HEK293 (cell line): ENCODE measurements around the gene SERGEF.
"Not testable (repeated sequence)": the region's sequence is repeated elsewhere in the genome, so short reads cannot be mapped to it uniquely, and the experiment has no call there.

Source experiments
- CTCF ChIA-PET: fragments of 350-600 bp; formaldehyde crosslinking; extraction: SDS; loops from one replicate; lab custom pipeline; 2021; ENCODE audit warnings: antibody characterized with exemption; lab: Yijun Ruan, JAX
- POLR2A ChIA-PET: fragments of 300-600 bp; formaldehyde crosslinking; extraction: SDS; loops from one replicate; lab custom pipeline; 2020; ENCODE audit warnings: antibody characterized with exemption, inconsistent platforms; lab: Yijun Ruan, JAX
- H3K27ac ChIP-seq: fragments of 200-500 bp; sonication (Bioruptor generic); 2 replicates; pipeline ENCODE4 v1.5.1; 2014; ENCODE audit warnings: low read depth, low read length, control low read depth, inconsistent platforms; ENCODE audit errors: extremely low read depth
- H3K36me3 ChIP-seq, 2 experiments: fragments of 200-500 bp in 1 of 2; sonication (Bioruptor generic) in 1 of 2; 1 replicate in 1 of 2; 2 replicates in 1 of 2; pipeline ENCODE4 v1.5.1; 2014 to 2017; ENCODE audit warnings: inconsistent platforms in 2 of 2, low read length in 2 of 2; ENCODE audit not compliant: control insufficient read depth in 2 of 2, insufficient read depth in 1 of 2
- H3K4me1 ChIP-seq: fragments of 200-500 bp; sonication (Bioruptor generic); 2 replicates; pipeline ENCODE4 v1.5.1; 2014; ENCODE audit warnings: mild to moderate bottlenecking, low read length, inconsistent platforms; ENCODE audit not compliant: control insufficient read depth, insufficient read depth
- H3K4me3 ChIP-seq: 2 replicates; pipeline ENCODE4 v1.5.1; 2011; ENCODE audit warnings: low read depth, mild to moderate bottlenecking, control low read depth, low read length, moderate library complexity
- H3K9me3 ChIP-seq: fragments of 200-500 bp; sonication (Bioruptor generic); 2 replicates; pipeline ENCODE4 v1.5.1; 2014; ENCODE audit warnings: low read depth, low read length, inconsistent platforms; ENCODE audit not compliant: control insufficient read depth, insufficient read depth
- HOXC10 ChIP-seq: sonication (generic); formaldehyde crosslinking; IDR thresholded peaks from 2 replicates; pipeline ENCODE4 v1.8.1; 2023; ENCODE audit warnings: mild to moderate bottlenecking, missing genetic modification reagents
- KLF1 ChIP-seq: fragments of 450-650 bp; formaldehyde crosslinking; IDR thresholded peaks from 2 replicates; pipeline ENCODE4 v1.5.1; 2016; ENCODE audit warnings: missing biosample characterization, missing genetic modification characterization
- KLF16 ChIP-seq: fragments of 450-650 bp; formaldehyde crosslinking; IDR thresholded peaks from 2 replicates; pipeline ENCODE4 v1.5.1; 2017; ENCODE audit warnings: missing biosample characterization, missing genetic modification characterization
- PRDM1 ChIP-seq: fragments of 450-650 bp; formaldehyde crosslinking; IDR thresholded peaks from 2 replicates; pipeline ENCODE4; 2016; ENCODE audit warnings: missing biosample characterization, missing genetic modification characterization
- SALL2 ChIP-seq: fragments of 450-650 bp; formaldehyde crosslinking; IDR thresholded peaks from 2 replicates; pipeline ENCODE4 v1.5.0; 2017; ENCODE audit warnings: missing biosample characterization, mild to moderate bottlenecking, missing genetic modification characterization, borderline replicate concordance
- SP7 ChIP-seq: fragments of 450-650 bp; formaldehyde crosslinking; IDR thresholded peaks from 2 replicates; pipeline ENCODE4 v1.5.1; 2016; ENCODE audit warnings: missing biosample characterization, missing genetic modification characterization
- TCF7L2 ChIP-seq: IDR thresholded peaks from 2 replicates; pipeline ENCODE4 v1.6.1; 2011; ENCODE audit warnings: low read depth, mild to moderate bottlenecking, inconsistent platforms, low read length, moderate library complexity, borderline replicate concordance
- ZEB2 ChIP-seq: fragments of 450-650 bp; formaldehyde crosslinking; IDR thresholded peaks from 2 replicates; pipeline ENCODE4 v1.5.1; 2016; ENCODE audit warnings: missing biosample characterization, missing genetic modification characterization
- ZFP3 ChIP-seq: fragments of 450-650 bp; formaldehyde crosslinking; IDR thresholded peaks from 2 replicates; pipeline ENCODE4 v1.5.1; 2016; ENCODE audit warnings: low read depth, missing biosample characterization, missing genetic modification characterization
- ZNF114 ChIP-seq: fragments of 450-650 bp; formaldehyde crosslinking; IDR thresholded peaks from 2 replicates; pipeline ENCODE4 v1.5.0; 2017; ENCODE audit warnings: missing biosample characterization, missing genetic modification characterization
- ZNF239 ChIP-seq: fragments of 450-650 bp; formaldehyde crosslinking; IDR thresholded peaks from 2 replicates; pipeline ENCODE4 v1.5.1; 2016; ENCODE audit warnings: missing biosample characterization, missing genetic modification characterization
- ZNF24 ChIP-seq: fragments of 450-650 bp; formaldehyde crosslinking; IDR thresholded peaks from 2 replicates; pipeline ENCODE4 v1.5.1; 2016; ENCODE audit warnings: missing biosample characterization, missing genetic modification characterization
- ZNF391 ChIP-seq: fragments of 450-650 bp; formaldehyde crosslinking; IDR thresholded peaks from 2 replicates; pipeline ENCODE4 v1.5.1; 2016; ENCODE audit warnings: low read depth, missing biosample characterization, missing genetic modification characterization, borderline replicate concordance
- ZNF501 ChIP-seq: fragments of 450-650 bp; formaldehyde crosslinking; IDR thresholded peaks from 2 replicates; pipeline ENCODE4 v1.5.1; 2016; ENCODE audit warnings: missing biosample characterization, missing genetic modification characterization
- ZNF560 ChIP-seq: fragments of 450-650 bp; formaldehyde crosslinking; IDR thresholded peaks from 2 replicates; pipeline ENCODE4 v1.5.1; 2017; ENCODE audit warnings: missing biosample characterization, missing genetic modification characterization, borderline replicate concordance
- ZNF621 ChIP-seq: fragments of 450-650 bp; formaldehyde crosslinking; IDR thresholded peaks from 2 replicates; pipeline ENCODE4 v1.5.1; 2017; ENCODE audit warnings: missing biosample characterization, missing genetic modification characterization
- ZNF664 ChIP-seq: fragments of 450-650 bp; formaldehyde crosslinking; IDR thresholded peaks from 2 replicates; pipeline ENCODE4 v1.5.1; 2016; ENCODE audit warnings: missing biosample characterization, missing genetic modification characterization
- ZNF785 ChIP-seq: fragments of 450-650 bp; formaldehyde crosslinking; IDR thresholded peaks from 2 replicates; pipeline ENCODE4 v1.5.1; 2016; ENCODE audit warnings: missing biosample characterization, missing genetic modification characterization
- ZNF830 ChIP-seq: fragments of 450-650 bp; IDR thresholded peaks from 2 replicates; pipeline ENCODE4 v1.5.0; 2018; ENCODE audit warnings: missing biosample characterization, missing genetic modification characterization, low read depth, mild to moderate bottlenecking, moderate library complexity
- TF ChIP-seq, protein P1 (sequence below): fragments of 450-650 bp; formaldehyde crosslinking; IDR thresholded peaks from 2 replicates; pipeline ENCODE4 v1.5.1; 2016; ENCODE audit warnings: missing biosample characterization, missing genetic modification characterization
- TF ChIP-seq, protein P2 (sequence below): IDR thresholded peaks from 2 replicates; pipeline ENCODE4 v1.6.1; 2011; ENCODE audit warnings: mild to moderate bottlenecking, low read depth, low read length, borderline replicate concordance
- TF ChIP-seq, protein P3 (sequence below): fragments of 450-650 bp; formaldehyde crosslinking; IDR thresholded peaks from 2 replicates; pipeline ENCODE4 v1.5.1; 2016; ENCODE audit warnings: missing biosample characterization, missing genetic modification characterization
- TF ChIP-seq, protein P4 (sequence below): sonication (generic); formaldehyde crosslinking; IDR thresholded peaks from 2 replicates; pipeline ENCODE4 v1.8.1; 2022; ENCODE audit warnings: mild to moderate bottlenecking, moderate library complexity, missing genetic modification reagents

The SERGEF gene

DNA sequence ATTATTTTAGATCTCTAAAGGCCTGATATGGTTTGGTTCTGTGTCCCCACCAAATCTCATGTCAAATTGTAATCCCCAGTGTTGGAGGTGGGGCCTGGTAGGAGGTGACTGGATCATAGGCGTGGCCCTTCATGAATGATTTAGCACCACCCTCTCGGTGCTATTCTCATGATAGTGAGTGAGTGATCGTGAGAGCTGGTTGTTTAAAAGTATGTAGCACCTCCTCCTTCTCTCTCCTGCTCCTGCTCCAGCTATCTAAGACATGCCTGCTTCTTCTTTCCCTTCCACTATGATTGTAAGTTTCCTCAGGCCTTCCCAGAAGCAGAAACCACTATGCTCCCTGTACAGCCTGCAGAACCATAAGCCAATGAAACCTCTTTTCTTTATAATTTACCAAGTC, 114.1 kb downstream of the SERGEF start:
- ChIA-PET POLR2A (no interaction called here), CTCF (interaction anchor here (1.2 to 1.3 kb wide), 2 partner anchors 10 to 168 kb away, joined by 4 read pairs; no protein-coding TSS in a partner anchor)
- no peaks in the 10 kb centered on the region for H3K4me1 ChIP-seq
- H3K36me3 ChIP-seq, result no peaks in the 10 kb centered on the region
- no peaks in the 10 kb centered on the region for H3K9me3 ChIP-seq
- TF ChIP-seq KLF1 (tag by site-specific recombination) (peak; percentile 39; the same call in 1 of the 2 replicates), PRDM1 (tag by site-specific recombination) (no peak)
- TF ChIP-seq, all 188 proteins: peak for 1
- no peak overlapping the region for H3K27ac ChIP-seq
- no peak overlapping the region for H3K4me3 ChIP-seq

DNA sequence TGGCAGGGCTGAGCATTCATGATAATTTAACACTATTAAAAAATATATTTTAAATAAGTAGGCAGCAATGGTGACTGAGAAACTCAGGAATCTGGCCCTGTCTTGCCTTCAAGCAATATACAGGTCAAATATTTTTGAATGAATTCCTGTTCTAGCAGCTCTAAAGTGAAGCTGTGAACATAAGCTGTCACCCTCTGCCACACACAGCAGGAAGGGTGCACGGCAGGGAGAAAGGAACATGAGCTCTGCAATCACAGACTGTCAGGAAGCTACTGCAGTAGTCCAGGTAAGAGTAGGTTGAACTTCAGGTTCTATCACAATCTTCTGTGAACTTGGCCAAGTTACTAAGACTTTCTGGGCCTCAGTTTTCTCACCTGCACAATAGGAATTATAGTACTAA, 114.8 kb downstream of the SERGEF start:
- Histone ChIP-seq H3K4me3 (no peak overlapping the region), H3K36me3 (no peaks in the 10 kb centered on the region), H3K27ac (no peak overlapping the region), H3K9me3 (no peaks in the 10 kb centered on the region), H3K4me1 (no peaks in the 10 kb centered on the region)
- POLR2A ChIA-PET, result no interaction called here
- CTCF ChIA-PET, result interaction anchor here (1.2 to 1.3 kb wide), 2 partner anchors 11 to 167 kb away, joined by 4 read pairs; no protein-coding TSS in a partner anchor
- TF ChIP-seq, protein P1, sequence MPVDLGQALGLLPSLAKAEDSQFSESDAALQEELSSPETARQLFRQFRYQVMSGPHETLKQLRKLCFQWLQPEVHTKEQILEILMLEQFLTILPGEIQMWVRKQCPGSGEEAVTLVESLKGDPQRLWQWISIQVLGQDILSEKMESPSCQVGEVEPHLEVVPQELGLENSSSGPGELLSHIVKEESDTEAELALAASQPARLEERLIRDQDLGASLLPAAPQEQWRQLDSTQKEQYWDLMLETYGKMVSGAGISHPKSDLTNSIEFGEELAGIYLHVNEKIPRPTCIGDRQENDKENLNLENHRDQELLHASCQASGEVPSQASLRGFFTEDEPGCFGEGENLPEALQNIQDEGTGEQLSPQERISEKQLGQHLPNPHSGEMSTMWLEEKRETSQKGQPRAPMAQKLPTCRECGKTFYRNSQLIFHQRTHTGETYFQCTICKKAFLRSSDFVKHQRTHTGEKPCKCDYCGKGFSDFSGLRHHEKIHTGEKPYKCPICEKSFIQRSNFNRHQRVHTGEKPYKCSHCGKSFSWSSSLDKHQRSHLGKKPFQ, result no peak
- TF ChIP-seq, protein P2, sequence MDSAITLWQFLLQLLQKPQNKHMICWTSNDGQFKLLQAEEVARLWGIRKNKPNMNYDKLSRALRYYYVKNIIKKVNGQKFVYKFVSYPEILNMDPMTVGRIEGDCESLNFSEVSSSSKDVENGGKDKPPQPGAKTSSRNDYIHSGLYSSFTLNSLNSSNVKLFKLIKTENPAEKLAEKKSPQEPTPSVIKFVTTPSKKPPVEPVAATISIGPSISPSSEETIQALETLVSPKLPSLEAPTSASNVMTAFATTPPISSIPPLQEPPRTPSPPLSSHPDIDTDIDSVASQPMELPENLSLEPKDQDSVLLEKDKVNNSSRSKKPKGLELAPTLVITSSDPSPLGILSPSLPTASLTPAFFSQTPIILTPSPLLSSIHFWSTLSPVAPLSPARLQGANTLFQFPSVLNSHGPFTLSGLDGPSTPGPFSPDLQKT, result no peak
- TF ChIP-seq ZNF114 (tag by site-specific recombination), result no peak
- TF ChIP-seq ZNF621 (tag by site-specific recombination), result no peak
- TF ChIP-seq ZFP3 (tag by site-specific recombination), result no peak
- TF ChIP-seq ZNF785 (tag by site-specific recombination), result no peak
- TF ChIP-seq TCF7L2, result no peak
- no peak for TF ChIP-seq ZNF24
- TF ChIP-seq ZNF830 (tag by site-specific recombination), result no peak
- no peak for TF ChIP-seq ZNF501 (tag by site-specific recombination)
- TF ChIP-seq, all 188 proteins: peak for 0

DNA sequence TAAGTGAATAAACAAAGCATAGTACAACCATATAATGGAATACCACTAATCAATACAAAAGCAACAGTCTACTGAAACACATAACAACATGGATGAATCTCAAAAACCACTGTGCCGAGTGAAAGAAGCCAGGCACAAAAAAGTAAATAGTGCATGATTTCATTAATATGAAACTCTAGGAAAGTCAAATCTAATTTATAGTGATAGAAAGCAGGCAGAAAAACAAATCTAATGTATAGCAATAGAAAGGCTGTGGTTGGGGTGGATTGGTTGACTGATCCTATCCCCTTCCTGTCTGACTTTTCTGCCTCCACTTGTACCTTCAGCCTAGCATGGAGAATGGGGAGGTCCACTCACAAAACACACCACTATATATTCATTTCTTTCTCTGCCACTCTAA, 115.4 kb downstream of the SERGEF start:
- H3K36me3 ChIP-seq, result peaks cover 0 to 4% of the 10 kb centered on the region in 2 experiments; a peak in 1 of 3 replicates
- H3K9me3 ChIP-seq, result no peaks in the 10 kb centered on the region
- no peak overlapping the region for H3K4me3 ChIP-seq
- ChIA-PET POLR2A (no interaction called here), CTCF (interaction anchor here (1.2 to 1.3 kb wide), 2 partner anchors 12 to 167 kb away, joined by 4 read pairs; no protein-coding TSS in a partner anchor)
- H3K4me1 ChIP-seq, result no peaks in the 10 kb centered on the region
- no peak for TF ChIP-seq KLF16
- no peak for TF ChIP-seq ZNF239 (tag by site-specific recombination)
- no peak for TF ChIP-seq ZEB2 (tag by site-specific recombination)
- no peak for TF ChIP-seq ZNF391 (tag by site-specific recombination)
- TF ChIP-seq HOXC10, result no peak
- TF ChIP-seq ZNF664, result no peak
- no peak for TF ChIP-seq ZNF560 (tag by site-specific recombination)
- TF ChIP-seq, protein P3, sequence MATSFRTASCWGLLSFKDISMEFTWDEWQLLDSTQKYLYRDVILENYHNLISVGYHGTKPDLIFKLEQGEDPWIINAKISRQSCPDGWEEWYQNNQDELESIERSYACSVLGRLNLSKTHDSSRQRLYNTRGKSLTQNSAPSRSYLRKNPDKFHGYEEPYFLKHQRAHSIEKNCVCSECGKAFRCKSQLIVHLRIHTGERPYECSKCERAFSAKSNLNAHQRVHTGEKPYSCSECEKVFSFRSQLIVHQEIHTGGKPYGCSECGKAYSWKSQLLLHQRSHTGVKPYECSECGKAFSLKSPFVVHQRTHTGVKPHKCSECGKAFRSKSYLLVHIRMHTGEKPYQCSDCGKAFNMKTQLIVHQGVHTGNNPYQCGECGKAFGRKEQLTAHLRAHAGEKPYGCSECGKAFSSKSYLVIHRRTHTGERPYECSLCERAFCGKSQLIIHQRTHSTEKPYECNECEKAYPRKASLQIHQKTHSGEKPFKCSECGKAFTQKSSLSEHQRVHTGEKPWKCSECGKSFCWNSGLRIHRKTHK (tag by site-specific recombination), result no peak
- no peak for TF ChIP-seq SP7 (tag by site-specific recombination)
- TF ChIP-seq, protein P4, sequence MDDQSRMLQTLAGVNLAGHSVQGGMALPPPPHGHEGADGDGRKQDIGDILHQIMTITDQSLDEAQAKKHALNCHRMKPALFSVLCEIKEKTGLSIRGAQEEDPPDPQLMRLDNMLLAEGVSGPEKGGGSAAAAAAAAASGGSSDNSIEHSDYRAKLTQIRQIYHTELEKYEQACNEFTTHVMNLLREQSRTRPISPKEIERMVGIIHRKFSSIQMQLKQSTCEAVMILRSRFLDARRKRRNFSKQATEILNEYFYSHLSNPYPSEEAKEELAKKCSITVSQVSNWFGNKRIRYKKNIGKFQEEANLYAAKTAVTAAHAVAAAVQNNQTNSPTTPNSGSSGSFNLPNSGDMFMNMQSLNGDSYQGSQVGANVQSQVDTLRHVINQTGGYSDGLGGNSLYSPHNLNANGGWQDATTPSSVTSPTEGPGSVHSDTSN (CRISPR knock-in tag), result no peak
- TF ChIP-seq SALL2, result no peak
- TF ChIP-seq, all 188 proteins: peak for 0
- H3K27ac ChIP-seq, result no peak overlapping the region

DNA sequence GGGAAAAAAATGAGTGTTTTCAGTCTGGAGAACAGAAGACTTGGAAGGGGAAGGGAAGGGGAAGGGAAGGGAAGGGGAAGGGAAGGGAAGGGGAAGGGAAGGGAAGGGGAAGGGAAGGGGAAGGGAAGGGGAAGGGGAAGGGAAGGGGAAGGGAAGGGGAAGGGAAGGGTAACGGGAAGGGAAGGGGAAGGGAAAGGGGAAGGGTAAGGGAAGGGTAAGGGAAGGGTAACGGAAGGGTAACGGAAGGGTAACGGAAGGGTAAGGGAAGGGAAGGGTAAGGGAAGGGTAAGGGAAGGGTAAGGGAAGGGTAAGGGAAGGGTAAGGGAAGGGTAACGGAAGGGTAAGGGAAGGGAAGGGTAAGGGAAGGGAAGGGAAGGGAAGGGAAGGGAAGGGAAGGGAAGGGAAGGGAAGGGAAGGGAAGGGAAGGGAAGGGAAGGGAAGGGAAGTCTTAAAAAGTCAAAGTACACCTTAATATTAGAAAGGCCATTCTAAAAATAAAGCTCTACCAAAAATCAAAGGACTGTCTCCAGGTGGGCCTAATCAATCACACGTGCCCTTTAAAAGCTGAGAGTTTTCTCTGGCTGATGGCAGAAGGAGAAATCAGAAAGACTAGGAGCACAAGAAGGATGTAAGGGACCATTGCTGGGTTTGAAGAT, 116.2 kb downstream of the SERGEF start:
- H3K4me3 ChIP-seq, POLR2A ChIA-PET, H3K4me1 ChIP-seq, H3K27ac ChIP-seq, H3K36me3 ChIP-seq, CTCF ChIA-PET, H3K9me3 ChIP-seq: not testable (repeated sequence)
